Spinal cord (tissue), 10 donors: ENCODE measurements around the gene CPNE2. TPM values are rescaled to one million over a fixed set of nuclear protein-coding genes. Genes with fewer than 3 reads are reported as not detected.

Source experiments
- DNase-seq, 6 donors: peaks; one replicate each; pipeline versions ENCODE4 v3.0.0 to v3.0.0-alpha.2; 2013 to 2015; ENCODE audit warnings: low spot score in 6 of 6, low read depth in 4 of 6
- H3K27ac ChIP-seq: one replicate; pipeline ENCODE4 v1.5.1; 2013; ENCODE audit warnings: low read depth, low read length, control low read depth
- H3K27me3 ChIP-seq: one replicate; pipeline ENCODE4 v1.6.1; 2013; ENCODE audit warnings: low read length; ENCODE audit not compliant: control insufficient read depth, insufficient read depth
- H3K36me3 ChIP-seq: one replicate; pipeline ENCODE4 v1.6.1; 2013; ENCODE audit warnings: low read length; ENCODE audit not compliant: control insufficient read depth, insufficient read depth
- H3K4me1 ChIP-seq: one replicate; pipeline ENCODE4 v1.6.1; 2013; ENCODE audit warnings: low read length; ENCODE audit not compliant: control insufficient read depth, insufficient read depth
- H3K4me3 ChIP-seq: one replicate; pipeline ENCODE4 v1.5.1; 2013; ENCODE audit warnings: low read depth, low read length, control low read depth
- H3K9me3 ChIP-seq: one replicate; pipeline ENCODE4 v1.6.1; 2013; ENCODE audit warnings: low read length; ENCODE audit not compliant: control insufficient read depth, insufficient read depth
- WGBS: methylation state at CpG from one replicate; pipeline ENCODE4 v1.1.5; 2013; ENCODE audit warnings: missing lambda C conversion rate; ENCODE audit not compliant: insufficient coverage; 5-methylcytosine and 5-hydroxymethylcytosine counted together
- polyA plus RNA-seq, 2 donors: library from polyadenylated mRNA; unstranded; fragments of 120-200 nt; gene quantifications; one replicate each; pipeline ENCODE4 v1.2.1, GENCODE V29; 2013; ENCODE audit not compliant: insufficient read length in 2 of 2
- total RNA-seq, 2 donors: library from RNA; depleted of rRNA in 1 of 2; stranded (reverse); fragments of 120-200 nt in 1 of 2; fragments of >200 nt in 1 of 2; gene quantifications; one replicate each; pipeline versions ENCODE4 v1.2.3 to v1.2.4, GENCODE V29; 2013 to 2014
- donor health status: healthy.

Gene CPNE2
- total and polyA plus RNA-seq, 4 donors: 56.4 to 197 (median 121) TPM

GRCh38 chr16:57192720-57193486 lies 100.5 kb downstream of the CPNE2 start:
- peaks cover 12% of the 10 kb centered on the region for H3K4me1 ChIP-seq
- no peak overlapping the region for H3K4me3 ChIP-seq
- peaks cover 6% of the 10 kb centered on the region for H3K36me3 ChIP-seq
- DNase-seq: no peak
- no peaks in the 10 kb centered on the region for H3K9me3 ChIP-seq
- 100% methylated on average over 1 of the region's 7 CpGs for WGBS
- H3K27me3 ChIP-seq: no peaks in the 10 kb centered on the region
- H3K27ac ChIP-seq: no peak overlapping the region

DNA sequence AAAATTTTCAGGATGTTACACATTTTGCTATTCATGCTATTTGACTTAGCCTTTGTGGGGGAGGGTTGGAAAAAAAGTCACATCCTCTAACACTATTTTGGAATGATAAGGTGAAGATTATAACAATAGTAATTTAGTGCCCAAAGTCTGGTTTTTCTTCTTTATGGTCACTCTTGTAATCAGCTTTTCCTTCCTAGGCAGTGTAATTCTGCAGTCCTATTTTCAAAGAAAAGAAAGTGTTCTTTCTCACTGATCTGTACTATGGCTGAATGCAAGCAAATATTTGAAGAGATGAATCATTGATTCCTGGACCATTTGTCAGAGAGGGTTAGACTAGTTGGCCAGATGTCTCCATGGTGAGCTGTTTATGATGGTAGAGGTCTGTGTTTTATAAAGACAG lies 102.1 kb downstream of the CPNE2 start:
- DNase-seq: no peak

DNA sequence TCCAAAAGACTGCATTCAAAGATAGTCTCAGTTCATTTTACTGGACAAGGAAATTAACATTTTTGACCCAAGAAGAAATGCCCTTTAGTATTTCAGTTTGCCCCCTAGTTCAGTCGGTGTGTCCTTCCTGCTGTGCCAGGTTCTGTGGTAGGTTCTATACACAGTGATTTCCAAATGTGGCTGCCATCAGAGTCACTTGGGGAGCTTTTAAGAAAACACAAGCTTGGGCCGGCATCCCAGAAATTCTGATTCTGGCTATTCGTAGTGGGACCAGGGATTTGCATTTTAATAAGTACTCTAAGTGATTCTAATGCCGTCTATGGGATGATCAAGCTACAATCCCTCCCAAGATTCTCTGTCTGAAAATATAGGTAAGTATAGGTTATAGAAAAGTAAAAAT lies 103.9 kb downstream of the CPNE2 start:
- peak in 2 of 6 donors; percentile 58 to 82 for DNase-seq
- Histone ChIP-seq H3K9me3 (no peaks in the 10 kb centered on the region), H3K27me3 (no peaks in the 10 kb centered on the region), H3K4me3 (no peak overlapping the region), H3K27ac (no peak overlapping the region), H3K36me3 (no peaks in the 10 kb centered on the region), H3K4me1 (peaks cover 4% of the 10 kb centered on the region)
- WGBS: 45% methylated on average over 1 of the region's 4 CpGs

More for the DNA sequence above, 102.1 kb downstream of the CPNE2 start:
- no peak overlapping the region for H3K27ac ChIP-seq
- no peaks in the 10 kb centered on the region for H3K9me3 ChIP-seq
- H3K27me3 ChIP-seq: no peaks in the 10 kb centered on the region
- peaks cover 5% of the 10 kb centered on the region for H3K36me3 ChIP-seq
- no peak overlapping the region for H3K4me3 ChIP-seq
- H3K4me1 ChIP-seq: peaks cover 8% of the 10 kb centered on the region

GRCh38 chr16:57196753-57197152 lies 104.4 kb downstream of the CPNE2 start:
- Histone ChIP-seq H3K9me3 (no peaks in the 10 kb centered on the region), H3K4me3 (no peak overlapping the region), H3K27ac (no peak overlapping the region), H3K4me1 (peaks cover 4% of the 10 kb centered on the region), H3K36me3 (peaks cover 2% of the 10 kb centered on the region), H3K27me3 (no peaks in the 10 kb centered on the region)
- WGBS: 44% methylated on average over 1 of the region's 3 CpGs
- peak in 1 of 6 donors; percentile 76 for DNase-seq

Other genes starting within 250 kb of the CPNE2 start
- under 1 TPM; 0.11 to 0.20 TPM for gene SLC12A3, start 227.4 kb upstream of the CPNE2 start, total RNA-seq
- gene SLC12A3, start 227.4 kb upstream of the CPNE2 start, polyA plus RNA-seq: under 1 TPM; 0.11 to 0.22 TPM
- 100 to 1,000 TPM; 143 to 245 TPM for gene HERPUD1, start 160.4 kb upstream of the CPNE2 start, total RNA-seq
- gene HERPUD1, start 160.4 kb upstream of the CPNE2 start, polyA plus RNA-seq: 100 to 1,000 TPM in 1 of 2 donors, 10 to 100 TPM in 1; 77.2 to 121 TPM
- 10 to 100 TPM in 1 of 2 donors, 1 to 10 TPM in 1; 2.0 to 13.5 TPM for gene CETP, start 130.6 kb upstream of the CPNE2 start, total RNA-seq
- gene CETP, start 130.6 kb upstream of the CPNE2 start, polyA plus RNA-seq: 1 to 10 TPM; 3.3 to 3.9 TPM
- 1 to 10 TPM; 4.3 to 5.7 TPM for gene NLRC5, start 103.0 kb upstream of the CPNE2 start, total RNA-seq
- gene NLRC5, start 103.0 kb upstream of the CPNE2 start, polyA plus RNA-seq: 1 to 10 TPM; 2.5 to 5.3 TPM
- 10 to 100 TPM; 70.7 to 94.3 TPM for gene PSME3IP1, start 93.5 kb downstream of the CPNE2 start, total RNA-seq
- gene PSME3IP1, start 93.5 kb downstream of the CPNE2 start, polyA plus RNA-seq: 100 to 1,000 TPM; 151 to 172 TPM
- gene RSPRY1, start 93.7 kb downstream of the CPNE2 start, total RNA-seq: 10 to 100 TPM; 53.2 to 67.7 TPM
- gene RSPRY1, start 93.7 kb downstream of the CPNE2 start, polyA plus RNA-seq: 10 to 100 TPM; 41.2 to 44.9 TPM
- 10 to 100 TPM; 75.1 to 77.9 TPM for gene ARL2BP, start 152.7 kb downstream of the CPNE2 start, total RNA-seq
- gene ARL2BP, start 152.7 kb downstream of the CPNE2 start, polyA plus RNA-seq: 10 to 100 TPM; 74.7 to 79.3 TPM
- 10 to 100 TPM; 19.1 to 20.9 TPM for gene PLLP, start 192.1 kb downstream of the CPNE2 start, total RNA-seq
- 10 to 100 TPM; 37.6 to 38.1 TPM for gene PLLP, start 192.1 kb downstream of the CPNE2 start, polyA plus RNA-seq